Measurements from ENCODE around the gene DOCK7. TPM values are rescaled to one million over a fixed set of nuclear protein-coding genes. Genes with fewer than 3 reads are reported as not detected.

The DOCK7 gene
- total RNA-seq, 3 donors from 2014 or later: 40.4 to 53.7 (median 41.9) TPM

DNA sequence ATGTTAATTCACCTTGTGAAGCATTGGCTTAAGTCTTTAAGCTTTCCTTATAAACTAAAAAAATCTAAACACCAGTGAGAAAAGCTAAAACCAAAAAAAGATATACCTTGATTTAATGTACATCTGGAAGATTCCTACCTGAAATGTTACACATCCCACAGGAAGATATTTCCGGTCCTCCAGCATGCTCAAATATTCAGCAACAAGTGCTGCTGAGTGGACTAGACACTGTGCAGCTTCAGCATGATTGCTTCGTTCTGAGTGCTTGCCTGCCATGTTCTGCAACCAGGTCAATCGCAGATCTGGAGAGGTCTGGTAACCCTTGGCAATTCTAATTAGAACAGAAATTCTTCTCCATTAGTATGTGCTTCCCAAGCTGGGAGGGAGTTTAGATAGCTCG is 194.0 kb downstream of the DOCK7 start:
- no peak overlapping the region for H3K4me3 ChIP-seq
- intact Hi-C loops (cut with DNase I, micrococcal nuclease): no loop called here
- TF ChIP-seq, protein P1, sequence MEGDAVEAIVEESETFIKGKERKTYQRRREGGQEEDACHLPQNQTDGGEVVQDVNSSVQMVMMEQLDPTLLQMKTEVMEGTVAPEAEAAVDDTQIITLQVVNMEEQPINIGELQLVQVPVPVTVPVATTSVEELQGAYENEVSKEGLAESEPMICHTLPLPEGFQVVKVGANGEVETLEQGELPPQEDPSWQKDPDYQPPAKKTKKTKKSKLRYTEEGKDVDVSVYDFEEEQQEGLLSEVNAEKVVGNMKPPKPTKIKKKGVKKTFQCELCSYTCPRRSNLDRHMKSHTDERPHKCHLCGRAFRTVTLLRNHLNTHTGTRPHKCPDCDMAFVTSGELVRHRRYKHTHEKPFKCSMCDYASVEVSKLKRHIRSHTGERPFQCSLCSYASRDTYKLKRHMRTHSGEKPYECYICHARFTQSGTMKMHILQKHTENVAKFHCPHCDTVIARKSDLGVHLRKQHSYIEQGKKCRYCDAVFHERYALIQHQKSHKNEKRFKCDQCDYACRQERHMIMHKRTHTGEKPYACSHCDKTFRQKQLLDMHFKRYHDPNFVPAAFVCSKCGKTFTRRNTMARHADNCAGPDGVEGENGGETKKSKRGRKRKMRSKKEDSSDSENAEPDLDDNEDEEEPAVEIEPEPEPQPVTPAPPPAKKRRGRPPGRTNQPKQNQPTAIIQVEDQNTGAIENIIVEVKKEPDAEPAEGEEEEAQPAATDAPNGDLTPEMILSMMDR (IDR thresholded peaks at IDR 0.05): no peak
- H3K9me3 ChIP-seq: no peaks in the 10 kb centered on the region
- no peak for DNase-seq
- H3K36me3 ChIP-seq (ENCODE audit: low read depth): no peaks in the 10 kb centered on the region
- no peak for ATAC-seq
- H3K4me1 ChIP-seq (ENCODE audit: low read depth): no peaks in the 10 kb centered on the region

DNA sequence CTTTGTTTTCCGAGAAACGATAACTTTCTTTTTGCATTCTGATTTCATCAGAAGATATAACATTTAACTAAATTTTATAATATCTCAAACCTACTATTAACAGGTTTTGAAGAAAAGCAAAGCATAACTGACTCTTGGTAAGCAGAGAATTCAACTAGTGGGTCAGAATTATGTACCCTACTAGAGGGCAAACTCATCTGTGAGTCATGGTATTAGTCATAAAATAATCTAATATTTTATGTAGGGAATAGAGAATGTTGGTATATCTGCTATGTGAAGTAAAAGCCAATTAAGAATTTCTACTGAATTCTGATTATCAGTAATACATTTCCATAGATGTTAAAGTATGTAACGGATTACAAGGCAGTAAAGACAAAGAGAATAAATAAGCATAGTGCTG is 194.5 kb downstream of the DOCK7 start:
- Histone ChIP-seq H3K4me3 (no peak overlapping the region), H3K9me3 (no peaks in the 10 kb centered on the region), H3K36me3 (ENCODE audit: low read depth) (no peaks in the 10 kb centered on the region), H3K4me1 (ENCODE audit: low read depth) (no peaks in the 10 kb centered on the region)
- TF ChIP-seq, protein P1 (IDR thresholded peaks at IDR 0.05): no peak
- DNase-seq: no peak
- intact Hi-C loops (cut with DNase I, micrococcal nuclease): no loop called here
- no peak for ATAC-seq

DNA sequence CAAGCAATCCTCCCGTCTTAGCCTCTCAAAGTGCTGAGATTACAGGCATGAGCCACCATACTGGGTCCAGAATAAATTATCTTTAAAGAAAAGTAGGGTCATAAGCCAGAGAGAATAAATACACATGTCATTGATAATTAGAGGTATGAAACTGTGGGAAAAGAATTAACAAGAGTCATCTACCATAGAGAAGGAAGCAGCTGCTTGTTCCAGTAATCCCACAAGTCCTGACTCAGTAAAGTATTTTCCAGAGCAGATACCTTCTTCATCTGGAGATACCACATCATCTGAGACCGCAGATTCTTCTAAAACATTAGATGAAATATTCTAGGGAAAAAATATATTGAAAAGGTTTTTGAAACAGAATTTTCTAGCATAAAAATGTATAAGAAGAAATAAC is 195.7 kb downstream of the DOCK7 start:
- H3K36me3 ChIP-seq (ENCODE audit: low read depth): no peaks in the 10 kb centered on the region
- ATAC-seq: no peak

DNA sequence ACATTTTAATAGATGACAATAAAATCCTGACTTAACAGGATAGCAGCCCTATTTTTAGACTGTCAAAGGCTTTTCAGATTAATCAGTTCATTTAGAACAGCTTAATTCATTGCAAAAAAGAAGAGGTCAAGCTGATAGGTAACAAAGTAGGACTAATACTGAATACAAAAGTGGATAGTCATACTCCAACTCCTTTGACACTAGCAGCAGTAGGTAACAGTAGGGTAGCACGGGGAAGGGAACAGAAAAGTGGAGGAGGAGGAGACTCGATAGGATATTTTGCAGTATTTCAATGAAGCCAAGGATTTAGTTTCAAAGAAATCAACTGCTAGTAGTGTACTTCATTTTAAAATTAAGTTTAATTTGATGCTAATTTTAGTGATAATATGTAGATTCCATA is 200.2 kb downstream of the DOCK7 start:
- Histone ChIP-seq H3K4me3 (no peak overlapping the region), H3K4me1 (ENCODE audit: low read depth) (no peaks in the 10 kb centered on the region), H3K9me3 (no peaks in the 10 kb centered on the region), H3K36me3 (ENCODE audit: low read depth) (no peaks in the 10 kb centered on the region)
- ATAC-seq (no peak), DNase-seq (no peak)
- TF ChIP-seq, protein P1 (IDR thresholded peaks at IDR 0.05): no peak
- intact Hi-C loops (cut with DNase I, micrococcal nuclease): no loop called here

More for the DNA sequence above, 195.7 kb downstream of the DOCK7 start:
- TF ChIP-seq, protein P1 (IDR thresholded peaks at IDR 0.05): no peak
- Histone ChIP-seq H3K4me3 (no peak overlapping the region), H3K4me1 (ENCODE audit: low read depth) (no peaks in the 10 kb centered on the region), H3K9me3 (no peaks in the 10 kb centered on the region)
- no peak for DNase-seq
- intact Hi-C loops (cut with DNase I, micrococcal nuclease): no loop called here

DNA sequence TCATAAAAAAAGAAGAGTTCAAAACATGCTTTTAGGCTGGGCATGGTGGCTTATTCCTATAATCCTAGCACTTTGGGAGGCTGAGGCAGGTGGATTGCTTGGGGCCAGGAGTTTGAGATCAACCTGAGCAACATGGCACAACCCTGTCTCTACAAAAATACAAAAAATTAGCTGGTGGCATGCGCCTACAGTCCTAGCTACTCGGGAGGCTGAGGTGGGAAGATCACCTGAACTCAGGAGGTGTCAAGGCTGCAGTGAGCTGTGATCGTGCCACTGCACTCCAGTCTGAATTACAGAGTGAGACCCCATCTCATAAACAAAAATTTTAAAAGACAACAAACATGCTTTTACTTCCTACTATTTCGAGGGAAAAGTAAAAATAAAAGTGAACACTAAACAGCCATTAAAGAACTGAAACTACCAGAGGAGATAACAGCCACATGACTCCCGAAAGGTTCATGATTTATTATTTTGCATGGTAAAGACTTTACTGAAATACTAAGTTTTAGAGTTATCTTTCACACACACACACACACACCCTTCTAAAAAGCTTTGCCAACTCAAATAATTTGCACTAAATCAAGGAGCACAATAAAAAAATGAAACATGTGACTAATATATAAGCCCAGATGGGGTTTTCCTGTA is 203.2 kb downstream of the DOCK7 start:
- DNase-seq (no peak), ATAC-seq (no peak)
- no peaks in the 10 kb centered on the region for H3K9me3 ChIP-seq
- TF ChIP-seq, protein P1 (IDR thresholded peaks at IDR 0.05): no peak
- intact Hi-C loops (cut with DNase I, micrococcal nuclease): no loop called here
- H3K4me1 ChIP-seq (ENCODE audit: low read depth): no peaks in the 10 kb centered on the region
- no peak overlapping the region for H3K4me3 ChIP-seq
- H3K36me3 ChIP-seq (ENCODE audit: low read depth): no peaks in the 10 kb centered on the region

DNA sequence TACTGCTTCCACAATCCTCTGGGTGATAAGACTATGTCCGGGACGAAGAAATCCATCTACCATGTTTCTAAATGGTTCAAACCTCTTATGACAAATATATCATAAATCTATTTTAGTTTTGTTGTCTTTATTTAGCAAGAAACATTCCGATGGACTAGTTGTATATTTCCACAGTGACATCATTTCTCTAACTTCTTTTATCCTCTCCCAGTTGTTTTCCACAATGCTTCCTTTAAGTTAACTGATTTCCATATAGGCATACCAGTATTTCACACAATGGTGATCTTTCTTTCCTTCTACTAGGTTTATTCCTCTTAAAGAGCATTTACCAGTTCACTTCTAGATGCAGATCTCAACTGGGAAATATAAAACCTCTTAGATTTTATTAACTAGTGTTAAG is 206.5 kb downstream of the DOCK7 start:
- ATAC-seq (no peak), DNase-seq (no peak)
- no peaks in the 10 kb centered on the region for H3K9me3 ChIP-seq
- H3K36me3 ChIP-seq (ENCODE audit: low read depth): no peaks in the 10 kb centered on the region
- TF ChIP-seq, protein P1 (IDR thresholded peaks at IDR 0.05): no peak
- intact Hi-C loops (cut with DNase I, micrococcal nuclease): no loop called here
- H3K4me3 ChIP-seq: no peak overlapping the region
- no peaks in the 10 kb centered on the region for H3K4me1 ChIP-seq (ENCODE audit: low read depth)

Data from mucosa of descending colon (tissue), 3 donors.